OCI-LY7 (cell line): Measurements from ENCODE around the gene DOCK1. TPM values are rescaled to one million over a fixed set of nuclear protein-coding genes. Genes with fewer than 3 reads are reported as not detected.

Experiments used
- BruUV-seq: library from RNA; stranded (reverse); fragments of 400-500 nt; replicated peaks from 2 replicates; lab custom pipeline; 2021; lab: Mats Ljungman, UMichigan
- CTCF ChIA-PET: fragments of 300-600 bp; sonication (Branson Sonifier 250); formaldehyde crosslinking; loops from one replicate; lab custom pipeline; 2022; ENCODE audit warnings: antibody characterized with exemption; ENCODE audit not compliant: unreplicated experiment; lab: Charles Lee
- POLR2A ChIA-PET: fragments of 300-600 bp; sonication (Branson Sonifier 250); formaldehyde crosslinking; loops from one replicate; lab custom pipeline; 2022; ENCODE audit warnings: antibody characterized with exemption; lab: Charles Lee
- DNase-seq: peaks from one replicate; pipeline ENCODE4 v3.0.0-alpha.2; 2015; ENCODE audit warnings: low spot score
- H2AFZ ChIP-seq: fragments of 200-600 bp; sonication (generic), shearing (Covaris generic); 2 replicates; pipeline ENCODE4 v1.6.1; 2014; ENCODE audit warnings: mild to moderate bottlenecking, antibody characterized with exemption, low read length, moderate library complexity
- H3K27ac ChIP-seq: fragments of 200-600 bp; sonication (generic); 2 replicates; pipeline ENCODE4 v1.5.1; 2014; ENCODE audit warnings: mixed run types, low read depth, mild to moderate bottlenecking, moderate library complexity, low read length, inconsistent platforms; ENCODE audit not compliant: poor library complexity, severe bottlenecking
- H3K36me3 ChIP-seq: fragments of 200-600 bp; sonication (generic); 2 replicates; pipeline ENCODE4 v1.6.1; 2014; ENCODE audit warnings: mild to moderate bottlenecking, antibody characterized with exemption, low read length, moderate library complexity, mixed read lengths; ENCODE audit not compliant: insufficient read depth
- H3K4me1 ChIP-seq: fragments of 200-600 bp; sonication (generic); 2 replicates; pipeline ENCODE4 v1.5.1; 2014; ENCODE audit warnings: mild to moderate bottlenecking, low read length; ENCODE audit not compliant: insufficient read depth, poor library complexity, severe bottlenecking
- H3K4me2 ChIP-seq: fragments of 200-600 bp; sonication (generic); 2 replicates; pipeline ENCODE4 v1.6.1; 2014; ENCODE audit warnings: mild to moderate bottlenecking, low read length
- H3K4me3 ChIP-seq: fragments of 200-600 bp; sonication (generic); 2 replicates; pipeline ENCODE4 v1.5.1; 2014; ENCODE audit warnings: mild to moderate bottlenecking, low read depth, low read length; ENCODE audit not compliant: poor library complexity, severe bottlenecking
- H3K79me2 ChIP-seq: fragments of 200-600 bp; sonication (generic); 2 replicates; pipeline ENCODE4 v1.6.1; 2016; ENCODE audit warnings: low read depth, mild to moderate bottlenecking, low read length, moderate library complexity, mixed read lengths; ENCODE audit not compliant: insufficient read depth
- H3K9me2 ChIP-seq: fragments of 200-600 bp; sonication (generic); 2 replicates; pipeline ENCODE4 v1.6.1; 2016; ENCODE audit warnings: mild to moderate bottlenecking, low read length, mixed read lengths; ENCODE audit not compliant: insufficient read depth
- H3K9me3 ChIP-seq: fragments of 200-600 bp; sonication (generic); 2 replicates; pipeline ENCODE4 v1.6.1; 2014; ENCODE audit warnings: mild to moderate bottlenecking, mixed run types, low read length, mixed read lengths
- H4K20me1 ChIP-seq: fragments of 200-600 bp; sonication (generic); 2 replicates; pipeline ENCODE4 v1.6.1; 2014; ENCODE audit warnings: mild to moderate bottlenecking, antibody characterized with exemption, low read length, moderate library complexity, mixed read lengths; ENCODE audit not compliant: insufficient read depth
- CTCF ChIP-seq: fragments of 200-600 bp; sonication (generic); conservative IDR thresholded peaks from 2 replicates; pipeline ENCODE4 v1.5.1; 2014; ENCODE audit warnings: mild to moderate bottlenecking, antibody characterized with exemption, low read length, moderate library complexity, mixed read lengths
- EZH2phosphoT487 ChIP-seq: fragments of 200-600 bp; sonication (generic); IDR thresholded peaks from 2 replicates; pipeline ENCODE4 v1.6.1; 2018; ENCODE audit warnings: low read depth, borderline replicate concordance, mild to moderate bottlenecking, mixed run types, antibody characterized with exemption, low read length, moderate library complexity, mixed read lengths
- intact Hi-C: fragments of 100-400 bp; cut with micrococcal nuclease; formaldehyde crosslinking; loops from one replicate; pipeline ENCODE4 v1.10.0; 2022; ENCODE audit not compliant: unreplicated experiment
- total RNA-seq, 2 experiments: library from RNA; depleted of rRNA in 1 of 2; stranded (reverse); fragments of >200 nt in 1 of 2; shearing (Covaris generic) in 1 of 2; gene quantifications; 2 replicates each; pipeline ENCODE4 v1.2.3, GENCODE V29; 2014 to 2022

The DOCK1 gene
- total RNA-seq, 2 experiments from 2014 or later, result not detected

- ChIA-PET CTCF (no interaction called here), POLR2A (no interaction called here)
- Histone ChIP-seq H3K79me2 (no peaks in the 10 kb centered on the region), H3K9me2 (no peaks in the 10 kb centered on the region), H3K27ac (no peak overlapping the region), H3K4me3 (no peak overlapping the region), H3K9me3 (no peaks in the 10 kb centered on the region), H4K20me1 (no peaks in the 10 kb centered on the region), H3K36me3 (no peaks in the 10 kb centered on the region), H3K4me1 (no peaks in the 10 kb centered on the region), H2AFZ (no peak overlapping the region), H3K4me2 (no peak overlapping the region)
- BruUV-seq, result no TSS peak
- intact Hi-C loops, result no loop called here
- DNase-seq, result no peak
- no peak for TF ChIP-seq EZH2phosphoT487
- TF ChIP-seq CTCF, result no peak
Measured at GRCh38 chr10:127386606-127387327, 481.5 kb downstream of the DOCK1 start.

GRCh38 chr10:127391875-127392274 is 486.6 kb downstream of the DOCK1 start:
- no peak overlapping the region for H2AFZ ChIP-seq
- no TSS peak for BruUV-seq
- no peak overlapping the region for H3K27ac ChIP-seq
- TF ChIP-seq CTCF (no peak), EZH2phosphoT487 (no peak)
- intact Hi-C loops, result no loop called here
- no peaks in the 10 kb centered on the region for H3K4me1 ChIP-seq
- ChIA-PET POLR2A (no interaction called here), CTCF (no interaction called here)
- H3K9me3 ChIP-seq, result no peaks in the 10 kb centered on the region
- no peaks in the 10 kb centered on the region for H3K36me3 ChIP-seq
- no peaks in the 10 kb centered on the region for H3K79me2 ChIP-seq
- H4K20me1 ChIP-seq, result no peaks in the 10 kb centered on the region
- no peak for DNase-seq
- H3K4me3 ChIP-seq, result no peak overlapping the region
- H3K9me2 ChIP-seq, result no peaks in the 10 kb centered on the region
- no peak overlapping the region for H3K4me2 ChIP-seq

GRCh38 chr10:127392351-127393235 is 487.4 kb downstream of the DOCK1 start:
- ChIA-PET CTCF (no interaction called here), POLR2A (no interaction called here)
- H3K36me3 ChIP-seq, result no peaks in the 10 kb centered on the region
- no peak overlapping the region for H3K27ac ChIP-seq
- H3K4me3 ChIP-seq, result no peak overlapping the region
- H3K4me2 ChIP-seq, result no peak overlapping the region
- H4K20me1 ChIP-seq, result no peaks in the 10 kb centered on the region
- TF ChIP-seq EZH2phosphoT487, result no peak
- TF ChIP-seq CTCF, result no peak
- BruUV-seq, result no TSS peak
- H3K9me3 ChIP-seq, result no peaks in the 10 kb centered on the region
- H3K9me2 ChIP-seq, result no peaks in the 10 kb centered on the region
- H3K79me2 ChIP-seq, result no peaks in the 10 kb centered on the region
- H3K4me1 ChIP-seq, result no peaks in the 10 kb centered on the region
- intact Hi-C loops, result no loop called here
- H2AFZ ChIP-seq, result no peak overlapping the region
- no peak for DNase-seq
